Superior temporal gyrus (tissue), 1 donor: ENCODE results near the gene COL5A1.
"Not testable (repeated sequence)": the region's sequence is repeated elsewhere in the genome, so short reads cannot be mapped to it uniquely, and the experiment has no call there.

Experiments
- DNase-seq: peaks from one replicate; pipeline ENCODE4 v3.0.0-alpha.2; 2016; ENCODE audit errors: extremely low spot score

COL5A1 gene

DNA sequence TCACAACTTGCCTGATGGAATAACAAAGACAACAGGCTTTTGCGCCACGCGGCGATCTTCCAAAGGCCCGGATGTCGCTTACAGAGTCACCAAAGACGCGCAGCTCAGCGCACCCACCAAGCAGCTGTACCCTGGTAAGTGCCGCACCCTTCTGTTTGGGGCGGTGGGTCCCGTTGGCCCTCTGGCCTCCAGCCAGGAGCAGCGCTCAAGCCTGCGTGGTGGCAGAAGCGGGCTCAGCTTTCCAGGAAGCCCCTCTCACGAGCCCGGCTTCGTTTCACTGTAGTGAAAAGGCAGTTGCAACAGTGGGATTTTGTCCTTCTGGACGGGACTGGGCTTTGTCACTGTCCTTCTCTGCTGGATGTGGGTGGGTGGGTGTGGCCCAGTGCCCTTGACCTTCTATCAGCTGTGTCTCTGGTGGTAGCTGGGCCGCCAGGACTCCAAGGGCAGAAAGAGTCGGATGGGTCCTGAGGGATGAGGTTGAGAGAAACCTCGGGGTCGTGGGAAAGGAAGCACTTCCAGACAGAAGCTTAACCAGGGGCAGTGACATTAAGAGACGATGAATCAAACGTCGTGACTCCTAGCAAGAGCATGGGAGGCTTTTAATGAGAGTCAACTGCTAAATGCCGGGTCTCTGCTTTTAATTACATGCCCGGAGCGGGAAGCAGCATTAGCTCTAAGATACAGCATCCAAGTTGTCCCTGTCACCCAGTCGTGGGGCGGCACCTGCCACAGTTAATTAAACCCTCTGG lies 49.5 kb downstream of the COL5A1 start:
- DNase-seq = no peak

DNA sequence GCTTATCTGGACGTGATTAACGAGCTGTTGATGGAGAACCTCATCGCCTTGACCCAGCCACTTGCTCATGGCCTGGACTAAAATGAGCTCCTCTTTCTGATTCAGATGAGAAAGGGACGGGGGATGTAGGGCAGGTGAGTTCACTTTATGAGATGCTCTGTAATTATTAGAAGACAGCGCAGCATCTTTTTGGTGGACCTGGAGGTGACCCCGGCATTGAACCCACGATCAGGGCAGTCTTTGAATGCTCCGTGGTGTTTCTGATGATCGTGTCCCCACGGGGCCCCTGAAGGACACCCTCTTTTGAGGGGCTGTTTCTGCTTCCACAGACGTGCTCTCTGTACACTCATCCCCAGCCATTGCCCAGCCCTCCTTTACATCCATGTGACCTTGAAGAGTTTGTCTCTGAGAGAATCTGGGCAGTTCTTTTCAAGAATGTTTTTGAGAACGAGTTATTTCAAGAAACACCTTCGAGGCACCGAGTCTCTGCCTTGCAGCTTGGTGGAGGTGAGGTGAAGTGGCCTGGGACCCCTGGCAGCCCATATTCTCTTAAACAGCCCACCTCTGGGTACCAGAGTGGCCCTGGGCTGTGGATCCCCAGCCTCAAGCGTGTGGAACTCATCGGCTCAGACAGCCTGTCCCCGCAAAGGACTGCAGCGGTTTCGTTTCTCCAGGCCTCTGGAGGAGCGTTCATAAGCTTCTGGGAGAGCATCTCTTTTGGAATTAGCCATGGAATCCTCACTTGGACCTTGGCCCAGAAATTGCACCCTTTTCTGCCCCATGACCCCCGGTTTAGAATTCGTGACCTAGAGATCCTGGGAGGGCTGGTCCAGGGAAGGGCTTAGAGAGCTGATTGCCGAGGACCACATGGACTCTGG lies 50.3 kb downstream of the COL5A1 start:
- DNase-seq = no peak

DNA sequence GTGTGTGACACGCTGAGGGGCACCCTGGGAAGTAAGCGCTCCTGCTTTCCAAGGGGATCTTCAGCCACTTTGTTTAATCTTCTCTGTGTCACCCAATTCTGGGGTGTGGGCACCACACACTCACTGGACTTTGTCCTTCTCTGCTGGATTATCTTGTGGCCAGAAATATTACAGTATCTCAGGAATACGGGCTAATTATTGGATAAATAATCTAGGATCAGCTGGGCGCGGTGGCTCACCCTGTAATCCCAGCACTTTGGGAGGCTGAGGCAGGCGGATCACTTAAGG lies 50.9 kb downstream of the COL5A1 start:
- DNase-seq = no peak

DNA sequence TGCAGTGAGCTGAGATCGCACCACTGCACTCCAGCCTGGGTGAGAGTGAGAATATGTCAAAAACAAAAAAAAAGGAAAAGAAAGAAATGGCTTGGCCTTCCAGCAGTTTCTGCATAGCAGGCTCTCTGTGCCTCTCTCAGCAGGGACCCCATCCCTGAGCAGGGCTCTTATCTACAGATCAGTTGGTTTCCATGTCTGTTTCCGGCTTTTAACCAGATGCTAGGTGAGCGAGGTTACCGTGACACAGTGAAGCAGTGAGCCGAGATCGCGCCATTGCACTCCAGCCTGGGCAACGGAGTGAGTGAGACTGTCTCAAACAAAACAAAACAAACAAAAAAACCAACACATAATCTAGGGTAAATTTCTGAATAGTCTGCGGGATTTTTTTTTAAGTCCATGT lies 51.4 kb downstream of the COL5A1 start:
- no peak for DNase-seq

DNA sequence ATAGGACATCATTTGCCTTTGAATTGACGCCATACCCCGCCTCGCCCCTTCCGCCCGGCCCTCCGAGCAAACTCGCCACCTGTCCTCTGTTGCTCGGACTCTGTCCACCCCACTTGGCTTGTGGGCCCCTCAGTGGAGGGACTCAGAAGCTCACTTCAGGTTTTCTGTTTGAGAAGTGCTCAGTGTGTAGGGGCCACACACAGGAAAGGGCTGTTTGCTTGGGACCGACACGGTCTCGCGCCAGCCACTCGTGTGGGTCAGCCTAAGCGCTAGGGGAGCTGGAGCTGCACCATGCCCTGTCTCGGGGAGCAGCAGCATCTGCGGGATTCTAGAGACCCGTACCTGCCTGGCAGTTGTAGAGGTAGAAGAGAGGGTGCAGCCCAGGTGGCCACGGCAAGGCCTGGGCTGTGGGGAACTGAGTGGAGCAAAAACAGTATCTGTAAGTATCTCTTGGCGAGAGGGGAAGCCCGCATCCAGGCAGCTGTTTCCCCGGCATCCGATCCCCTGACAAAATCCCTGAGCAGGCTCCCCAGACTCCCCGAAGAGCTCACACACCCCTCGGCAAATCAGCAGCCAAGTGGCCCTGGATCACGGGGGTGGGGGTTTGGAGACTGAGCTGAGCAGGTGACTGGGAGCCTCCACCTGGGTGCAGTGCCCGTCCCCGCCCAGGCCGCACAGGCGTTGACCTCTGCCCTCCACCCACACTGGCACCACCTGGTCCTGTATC lies 52.2 kb downstream of the COL5A1 start:
- no peak for DNase-seq

DNA sequence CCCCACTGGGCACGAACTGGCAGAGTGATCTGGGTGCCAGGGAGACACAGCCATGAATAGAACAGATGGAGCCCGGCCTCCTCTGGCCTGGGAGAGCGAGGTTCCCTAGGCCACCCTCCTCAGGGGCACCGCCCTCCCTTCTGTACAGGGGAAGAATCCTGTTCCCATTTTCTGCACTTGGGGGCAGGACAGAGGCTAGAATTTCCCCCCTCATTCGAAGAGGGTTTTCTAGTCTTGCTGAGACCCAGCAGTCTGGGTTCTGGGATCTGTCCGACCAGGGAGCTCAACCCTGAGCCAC lies 52.7 kb downstream of the COL5A1 start:
- no peak for DNase-seq

DNA sequence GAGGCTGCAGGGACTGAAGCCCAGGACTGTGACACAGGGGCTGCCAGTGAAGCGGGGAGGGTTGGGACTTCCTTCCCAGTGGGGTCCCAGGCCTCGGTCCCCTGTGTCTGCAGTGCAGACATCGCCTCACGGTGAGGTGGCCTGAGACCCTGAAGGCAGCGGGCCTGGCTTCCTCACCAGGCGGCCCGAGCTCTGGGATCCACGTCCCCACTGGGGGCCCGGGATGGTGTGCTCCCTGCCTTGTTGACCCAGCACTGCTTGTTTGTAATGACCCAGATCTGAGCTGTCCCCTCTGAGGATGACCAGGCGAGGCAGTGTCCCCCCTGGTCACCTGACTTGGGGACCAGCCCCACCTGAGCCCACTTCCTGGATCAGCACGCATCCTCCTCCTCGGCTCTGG lies 53.1 kb downstream of the COL5A1 start:
- DNase-seq = no peak

DNA sequence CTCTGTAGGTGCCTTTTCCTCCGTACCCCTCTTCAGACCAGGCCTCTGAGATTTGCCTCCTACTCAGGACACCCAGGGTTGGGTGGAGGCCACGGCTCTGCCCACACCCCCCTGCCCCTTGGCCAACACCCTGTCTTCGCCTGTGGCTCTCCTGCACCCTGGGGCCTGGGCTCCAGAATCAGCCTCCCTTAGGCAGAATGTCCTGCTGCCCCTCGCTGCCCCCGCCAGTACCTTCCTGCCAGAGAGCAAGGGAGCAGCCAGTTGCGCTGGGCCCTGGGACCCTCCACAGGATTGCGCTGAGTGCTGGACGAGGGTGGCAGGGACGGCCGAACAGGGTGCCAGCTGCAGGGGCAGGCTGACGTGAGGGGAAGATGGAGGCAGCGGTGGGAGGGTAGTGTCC lies 53.5 kb downstream of the COL5A1 start:
- no peak for DNase-seq

DNA sequence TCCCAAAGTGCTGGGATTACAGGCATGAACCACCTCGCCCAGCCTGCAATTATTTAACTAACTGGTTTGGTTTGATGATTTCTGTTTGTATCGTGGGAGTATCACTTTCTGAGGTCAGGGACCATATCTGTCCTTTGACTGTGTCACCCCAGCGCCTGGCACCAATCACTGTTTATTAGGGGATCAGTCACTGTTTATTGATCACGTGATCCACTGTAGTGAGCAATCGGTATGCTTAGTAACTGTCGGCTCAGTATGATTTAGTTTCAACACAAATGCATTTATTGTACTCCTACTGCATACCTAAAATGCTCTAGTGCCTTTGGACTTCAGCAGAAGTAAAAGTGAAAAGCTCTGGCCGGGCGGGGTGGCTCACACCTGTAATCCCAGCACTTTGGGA lies 54.8 kb downstream of the COL5A1 start:
- DNase-seq = no peak

DNA sequence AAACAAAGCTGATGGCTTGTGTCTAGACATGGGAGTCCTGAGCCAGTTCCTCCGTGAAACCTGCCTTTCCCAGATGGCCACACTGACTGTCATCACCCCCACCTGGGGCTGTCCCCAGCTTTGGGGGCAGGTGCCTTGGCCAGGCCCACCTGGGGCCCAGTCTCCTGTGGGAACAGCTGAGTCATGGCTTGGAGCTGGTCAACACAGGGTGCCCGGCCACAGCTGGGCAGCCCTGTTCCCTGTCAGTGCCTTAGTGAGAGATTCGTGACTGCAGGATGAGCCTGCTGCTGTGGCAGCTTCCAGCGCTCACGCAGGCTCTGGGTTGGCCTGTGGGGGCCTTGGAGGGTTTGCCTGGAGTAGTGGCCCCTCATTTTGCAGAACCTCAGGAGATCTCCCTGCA lies 56.5 kb downstream of the COL5A1 start:
- no peak for DNase-seq

DNA sequence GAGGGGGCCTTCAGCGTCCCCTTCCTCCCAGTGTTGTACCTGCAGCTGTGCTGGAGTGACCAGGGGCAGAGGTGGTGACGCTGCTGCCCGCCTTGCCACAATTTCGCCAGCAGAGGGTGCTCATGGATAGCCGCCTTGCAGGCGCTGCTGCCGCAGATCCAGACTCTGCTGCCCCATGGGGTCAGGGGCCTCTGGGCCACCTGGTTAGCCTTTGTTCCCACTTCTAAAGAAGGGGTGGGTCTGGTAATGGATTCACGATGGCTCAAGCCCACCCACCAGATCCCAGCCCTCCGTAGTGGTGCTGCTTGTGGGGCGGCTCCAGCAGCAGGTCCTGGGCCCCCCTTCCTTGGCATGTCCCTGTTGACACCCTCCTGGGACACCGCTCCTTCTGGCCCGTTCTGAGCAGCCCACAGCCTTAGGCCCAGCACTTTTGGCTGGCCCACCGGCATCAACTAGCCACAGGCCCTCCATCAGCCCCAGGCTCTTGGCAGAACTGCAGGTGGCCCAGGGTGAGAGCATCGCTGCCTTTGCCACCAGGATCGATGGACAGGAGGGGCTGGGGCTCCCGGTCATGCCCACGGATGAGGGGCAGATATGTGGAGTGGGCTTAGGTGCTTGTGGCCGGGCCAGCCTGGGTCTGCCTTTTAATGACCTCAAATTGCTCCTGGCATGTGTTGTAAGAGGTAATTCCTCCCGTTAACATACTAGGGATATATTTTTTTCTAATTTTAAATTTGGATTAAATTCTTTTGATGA lies 57.2 kb downstream of the COL5A1 start:
- peak; percentile 70 for DNase-seq

DNA sequence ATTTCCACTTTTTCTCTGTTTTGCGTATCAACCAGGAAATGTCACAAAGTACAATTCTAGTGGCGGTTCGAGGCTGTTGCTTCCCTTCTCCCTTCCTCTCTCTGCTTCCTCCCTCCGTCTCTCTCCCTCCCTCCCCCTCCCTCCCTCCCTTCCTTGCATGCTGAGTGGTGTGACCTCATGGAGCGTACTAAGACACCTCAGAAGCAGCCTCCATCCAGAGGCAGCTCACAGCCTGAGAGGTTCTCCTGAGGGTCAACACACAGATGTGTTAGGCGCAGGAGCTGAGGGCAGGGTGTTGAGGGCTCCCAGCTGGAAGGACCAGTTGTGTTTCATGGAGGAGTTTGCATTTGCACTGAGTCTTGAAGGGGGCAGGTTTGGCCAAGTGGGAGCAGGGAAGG lies 57.7 kb downstream of the COL5A1 start:
- no peak for DNase-seq

DNA sequence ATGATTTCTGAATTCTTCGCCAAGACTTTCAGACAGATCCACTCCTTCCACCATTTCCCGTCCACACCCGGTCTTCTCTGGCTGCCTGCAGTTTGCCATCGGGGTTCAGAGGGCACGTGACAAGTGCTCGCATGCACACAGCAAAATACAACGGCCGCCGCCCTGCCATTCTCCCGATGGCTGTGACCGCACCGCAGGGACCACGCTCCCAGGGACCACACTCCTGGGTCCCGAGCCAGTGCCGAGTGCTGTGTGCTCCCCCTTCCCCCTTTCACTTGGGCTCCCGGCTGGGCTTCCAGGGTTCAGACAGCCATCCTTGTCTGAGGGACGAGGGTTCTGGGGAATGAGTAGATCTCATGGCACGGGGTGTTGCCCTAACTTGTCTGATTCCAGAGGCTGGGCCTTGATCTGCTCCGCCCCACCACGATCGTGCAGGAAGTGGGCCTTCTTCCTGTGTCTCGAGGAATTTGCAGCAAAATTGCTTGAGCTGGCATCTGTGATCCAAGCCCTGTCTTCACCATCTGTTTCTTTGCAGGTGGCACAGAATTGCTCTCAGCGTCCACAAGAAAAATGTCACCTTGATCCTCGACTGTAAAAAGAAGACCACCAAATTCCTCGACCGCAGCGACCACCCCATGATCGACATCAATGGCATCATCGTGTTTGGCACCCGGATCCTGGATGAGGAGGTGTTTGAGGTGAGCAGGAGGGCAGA lies 59.2 kb downstream of the COL5A1 start:
- no peak for DNase-seq

DNA sequence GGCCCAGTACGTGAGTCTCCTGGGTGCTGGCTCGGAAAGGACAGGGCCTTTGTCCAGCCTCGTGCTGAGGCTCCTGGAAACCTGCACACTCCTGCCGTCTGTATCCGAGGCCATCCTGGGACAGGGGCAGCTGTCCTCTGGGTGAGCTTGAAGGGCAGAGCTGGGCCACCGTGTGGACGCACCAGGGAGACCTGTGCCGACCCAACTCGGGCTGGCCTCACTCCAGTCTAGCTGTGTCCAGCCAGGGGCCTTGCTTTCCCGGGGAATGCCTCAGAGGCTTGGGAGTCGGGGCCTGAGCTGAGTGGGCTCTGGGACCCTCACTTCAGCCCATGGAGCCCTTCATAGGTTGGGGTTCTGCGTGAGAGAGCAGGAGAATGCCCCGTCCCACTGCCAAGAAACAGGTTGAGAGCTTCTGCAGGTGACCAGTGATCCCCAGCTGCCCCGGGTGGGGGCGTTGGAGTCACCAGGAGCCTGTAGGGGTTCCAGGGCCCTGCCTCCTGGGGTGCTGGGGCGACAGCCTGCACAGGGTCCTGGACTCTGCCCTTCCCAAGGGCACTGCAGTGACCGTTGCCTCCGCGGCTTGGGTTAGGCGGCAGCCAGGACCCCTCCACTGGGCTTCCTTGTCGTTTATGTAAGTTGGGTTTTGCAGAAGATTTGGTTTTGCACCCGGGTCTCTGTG lies 60.1 kb downstream of the COL5A1 start:
- DNase-seq = no peak

DNA sequence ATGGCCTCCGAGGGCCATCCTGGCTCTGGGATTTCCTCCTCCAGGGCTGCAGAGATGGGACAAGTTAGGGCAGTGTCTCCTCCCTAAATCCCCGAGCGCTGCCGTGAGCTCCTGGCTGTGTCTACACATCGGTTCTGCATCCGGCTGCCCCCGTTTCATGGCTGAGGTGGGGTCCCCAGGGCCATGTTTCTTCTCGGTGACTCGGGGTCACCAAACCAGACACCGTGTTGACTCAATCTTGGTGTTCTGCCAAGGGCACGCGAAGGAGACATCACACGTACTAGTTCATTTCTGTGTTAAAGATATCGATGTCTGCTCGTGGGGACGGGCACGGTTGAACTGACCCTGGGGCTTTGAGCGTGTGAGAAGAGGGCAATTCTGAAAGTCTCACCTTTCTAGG lies 60.7 kb downstream of the COL5A1 start:
- no peak for DNase-seq

DNA sequence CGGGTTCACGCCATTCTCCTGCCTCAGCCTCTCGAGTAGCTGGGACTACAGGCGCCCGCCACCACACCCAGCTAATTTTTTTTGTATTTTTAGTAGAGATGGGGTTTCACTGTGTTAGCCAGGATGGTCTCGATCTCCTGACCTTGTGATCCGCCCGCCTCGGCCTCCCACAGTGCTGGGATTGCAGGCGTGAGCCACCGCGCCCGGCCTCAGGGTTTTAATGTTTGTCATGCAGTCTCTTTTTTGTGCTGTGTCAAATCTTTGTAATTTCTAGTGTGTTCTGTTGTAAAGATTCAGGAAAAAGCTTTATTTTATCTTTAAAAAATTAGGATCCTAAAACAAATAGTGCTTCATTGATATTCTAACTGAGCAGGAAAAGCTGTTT lies 62.1 kb downstream of the COL5A1 start:
- not testable (repeated sequence) for DNase-seq

DNA sequence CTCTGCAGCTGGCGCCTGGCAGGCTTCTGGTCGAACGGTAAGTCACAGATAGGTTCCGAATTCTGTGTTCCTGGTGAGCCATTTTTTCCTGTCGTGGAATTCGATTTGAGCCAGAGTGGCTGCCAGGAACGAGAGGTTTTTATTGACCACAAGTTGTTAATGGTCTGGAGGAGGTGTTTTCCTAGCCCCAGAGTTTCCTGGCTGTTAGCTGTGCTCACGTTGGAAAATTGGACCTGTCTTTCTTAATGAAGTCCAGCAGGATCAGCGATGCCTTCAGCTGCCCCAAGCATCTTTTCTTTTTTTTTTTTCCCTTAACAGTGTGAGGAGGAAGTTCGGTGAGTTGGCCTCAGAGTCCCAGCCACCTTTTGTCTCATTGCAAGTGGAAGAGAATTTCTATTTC lies 62.9 kb downstream of the COL5A1 start:
- DNase-seq = no peak

DNA sequence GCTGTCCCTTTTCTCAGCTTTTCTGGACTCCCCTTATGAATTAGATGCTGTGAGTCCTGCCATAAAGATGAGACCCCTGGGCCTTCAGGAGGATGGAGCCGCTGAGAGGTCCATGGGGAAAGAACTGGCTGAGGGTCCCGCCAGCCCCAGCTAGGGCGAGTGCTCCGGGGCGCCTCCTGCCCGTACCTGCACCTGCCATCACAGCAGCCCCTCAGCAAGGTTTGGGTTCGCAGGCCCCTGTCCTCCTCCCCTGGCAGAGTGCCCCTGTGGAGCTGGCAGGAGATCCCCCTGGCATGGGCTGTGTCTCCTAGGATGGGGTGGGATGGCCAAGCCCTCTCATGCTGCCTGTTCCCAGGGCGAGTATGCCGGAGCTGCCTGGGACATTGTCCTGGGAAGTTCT lies 64.2 kb downstream of the COL5A1 start:
- no peak for DNase-seq

DNA sequence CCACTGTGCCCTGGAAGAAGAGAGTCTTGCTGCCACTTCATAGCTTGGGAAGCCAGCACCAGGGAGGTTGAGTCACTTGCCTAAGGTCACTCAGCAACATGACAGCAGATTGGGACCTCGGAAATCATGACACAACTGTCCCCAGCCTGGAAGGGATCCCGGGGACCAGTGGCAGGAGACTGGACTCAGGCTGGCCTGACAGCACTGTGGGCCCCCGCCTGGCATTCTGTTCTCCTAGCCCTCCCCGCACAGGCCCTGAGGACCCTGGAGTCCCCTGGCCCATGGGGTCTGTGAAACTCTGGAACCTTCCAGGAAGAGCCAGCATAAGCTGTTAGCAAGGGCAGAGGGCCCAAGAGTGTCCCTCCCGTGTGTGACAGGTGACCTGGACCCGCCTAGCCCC lies 64.9 kb downstream of the COL5A1 start:
- DNase-seq = no peak

DNA sequence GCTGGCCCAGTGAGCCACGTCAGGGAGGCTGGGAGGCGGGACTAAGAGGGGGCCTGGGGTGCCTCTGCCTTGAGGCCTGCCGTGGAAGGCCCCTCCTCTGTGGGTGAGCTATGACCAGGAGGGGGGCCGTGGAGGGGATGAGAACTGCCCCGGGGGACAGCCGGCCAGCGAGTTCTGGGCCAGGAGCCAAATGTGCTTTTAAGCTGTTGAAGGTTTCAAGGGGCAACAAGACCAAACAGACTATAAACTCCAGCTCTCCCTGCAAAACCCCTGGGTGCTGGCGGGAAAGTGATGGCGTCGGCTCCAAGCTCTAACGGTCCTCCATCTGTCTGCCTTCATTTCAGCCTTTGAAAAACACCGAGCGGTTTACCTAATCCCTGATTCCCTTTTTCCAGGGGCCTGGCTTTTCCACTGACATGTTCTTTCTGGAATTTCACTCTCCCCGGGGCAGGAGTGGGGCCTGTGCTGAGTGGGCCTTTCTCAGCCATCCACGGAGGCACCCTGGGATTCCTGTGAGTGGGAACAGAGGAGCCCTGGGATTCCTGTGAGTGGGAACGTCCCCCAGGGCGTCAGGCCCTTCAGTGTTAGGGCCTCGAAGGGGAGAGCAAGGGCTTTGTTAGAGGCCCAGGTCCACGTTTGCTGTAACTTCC lies 65.6 kb downstream of the COL5A1 start:
- no peak for DNase-seq
